Lower leg skin (tissue), 3 donors: Measurements from ENCODE around the gene NCOA4.

ENCODE experiments used
- CTCF ChIP-seq, 3 donors: fragments of 450-650 bp; IDR thresholded peaks; one replicate each; pipeline ENCODE4 v1.5.1; 2016; ENCODE audit warnings: antibody characterized with exemption in 3 of 3, mild to moderate bottlenecking in 3 of 3, moderate library complexity in 2 of 3
- POLR2A ChIP-seq, 2 donors: fragments of 450-650 bp; IDR thresholded peaks; one replicate each; pipeline ENCODE4 v1.6.1; 2016 to 2017; ENCODE audit warnings: antibody characterized with exemption in 2 of 2, mild to moderate bottlenecking in 1 of 2, moderate library complexity in 1 of 2

GRCh38 chr10:46073564-46073963, 43.1 kb upstream of the NCOA4 start:
- no peak for TF ChIP-seq CTCF (IDR thresholded peaks at IDR 0.05)
- no peak for TF ChIP-seq POLR2A (IDR thresholded peaks at IDR 0.05)
